ENCODE measurements around the gene EXOC3L1. TPM values are rescaled to one million over a fixed set of nuclear protein-coding genes. Genes with fewer than 3 reads are reported as not detected.

Gene EXOC3L1
- total and polyA plus RNA-seq, 2 of the 13 experiments (the other 11 are each of a cell fraction or from before 2014, with no cell fraction given) = 0.12 TPM; not detected in 1

- no peak for TF ChIP-seq YY1 (IDR thresholded peaks at IDR 0.05; ENCODE audit: insufficient read depth, insufficient replicate concordance, low read depth, low read length)
- no peak for TF ChIP-seq XBP1 (CRISPR knock-in tag; IDR thresholded peaks at IDR 0.05)
- TF ChIP-seq XRCC5 (optimal IDR thresholded peaks at IDR 0.05; ENCODE audit: low read length) = no peak
- TF ChIP-seq GATA4 (IDR thresholded peaks at IDR 0.05; ENCODE audit: borderline replicate concordance, low read depth) = no peak
- no peak for TF ChIP-seq MYPOP (CRISPR knock-in tag; IDR thresholded peaks at IDR 0.05)
- no peak for TF ChIP-seq SETDB1 (CRISPR knock-in tag; IDR thresholded peaks at IDR 0.05; ENCODE audit: borderline replicate concordance)
- no peak for TF ChIP-seq ATF6 (CRISPR knock-in tag; conservative IDR thresholded peaks at IDR 0.05)
- TF ChIP-seq ZNF839 (CRISPR knock-in tag; IDR thresholded peaks at IDR 0.05; ENCODE audit: borderline replicate concordance) = no peak
- TF ChIP-seq, protein P1, sequence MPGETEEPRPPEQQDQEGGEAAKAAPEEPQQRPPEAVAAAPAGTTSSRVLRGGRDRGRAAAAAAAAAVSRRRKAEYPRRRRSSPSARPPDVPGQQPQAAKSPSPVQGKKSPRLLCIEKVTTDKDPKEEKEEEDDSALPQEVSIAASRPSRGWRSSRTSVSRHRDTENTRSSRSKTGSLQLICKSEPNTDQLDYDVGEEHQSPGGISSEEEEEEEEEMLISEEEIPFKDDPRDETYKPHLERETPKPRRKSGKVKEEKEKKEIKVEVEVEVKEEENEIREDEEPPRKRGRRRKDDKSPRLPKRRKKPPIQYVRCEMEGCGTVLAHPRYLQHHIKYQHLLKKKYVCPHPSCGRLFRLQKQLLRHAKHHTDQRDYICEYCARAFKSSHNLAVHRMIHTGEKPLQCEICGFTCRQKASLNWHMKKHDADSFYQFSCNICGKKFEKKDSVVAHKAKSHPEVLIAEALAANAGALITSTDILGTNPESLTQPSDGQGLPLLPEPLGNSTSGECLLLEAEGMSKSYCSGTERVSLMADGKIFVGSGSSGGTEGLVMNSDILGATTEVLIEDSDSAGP (CRISPR knock-in tag; IDR thresholded peaks at IDR 0.05; ENCODE audit: borderline replicate concordance) = no peak
- TF ChIP-seq, protein P2, sequence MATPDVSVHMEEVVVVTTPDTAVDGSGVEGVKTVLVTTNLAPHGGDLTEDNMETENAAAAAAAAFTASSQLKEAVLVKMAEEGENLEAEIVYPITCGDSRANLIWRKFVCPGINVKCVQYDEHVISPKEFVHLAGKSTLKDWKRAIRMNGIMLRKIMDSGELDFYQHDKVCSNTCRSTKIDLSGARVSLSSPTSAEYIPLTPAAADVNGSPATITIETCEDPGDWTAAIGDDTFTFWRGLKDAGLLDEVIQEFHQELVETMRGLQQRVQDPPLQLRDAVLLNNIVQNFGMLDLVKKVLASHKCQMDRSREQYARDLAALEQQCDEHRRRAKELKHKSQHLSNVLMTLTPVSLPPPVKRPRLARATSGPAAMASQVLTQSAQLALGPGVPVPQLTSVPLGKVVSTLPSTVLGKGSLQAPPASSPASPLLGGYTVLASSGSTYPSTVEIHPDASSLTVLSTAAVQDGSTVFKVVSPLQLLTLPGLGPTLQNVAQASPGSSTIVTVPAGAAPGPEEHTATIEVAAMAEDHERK (CRISPR knock-in tag; IDR thresholded peaks at IDR 0.05; ENCODE audit: low read depth) = no peak
- TF ChIP-seq YEATS2 (CRISPR knock-in tag; IDR thresholded peaks at IDR 0.05; ENCODE audit: borderline replicate concordance) = no peak
- TF ChIP-seq ZNF550 (CRISPR knock-in tag; IDR thresholded peaks at IDR 0.05; ENCODE audit: borderline replicate concordance) = no peak
- TF ChIP-seq, protein P3, sequence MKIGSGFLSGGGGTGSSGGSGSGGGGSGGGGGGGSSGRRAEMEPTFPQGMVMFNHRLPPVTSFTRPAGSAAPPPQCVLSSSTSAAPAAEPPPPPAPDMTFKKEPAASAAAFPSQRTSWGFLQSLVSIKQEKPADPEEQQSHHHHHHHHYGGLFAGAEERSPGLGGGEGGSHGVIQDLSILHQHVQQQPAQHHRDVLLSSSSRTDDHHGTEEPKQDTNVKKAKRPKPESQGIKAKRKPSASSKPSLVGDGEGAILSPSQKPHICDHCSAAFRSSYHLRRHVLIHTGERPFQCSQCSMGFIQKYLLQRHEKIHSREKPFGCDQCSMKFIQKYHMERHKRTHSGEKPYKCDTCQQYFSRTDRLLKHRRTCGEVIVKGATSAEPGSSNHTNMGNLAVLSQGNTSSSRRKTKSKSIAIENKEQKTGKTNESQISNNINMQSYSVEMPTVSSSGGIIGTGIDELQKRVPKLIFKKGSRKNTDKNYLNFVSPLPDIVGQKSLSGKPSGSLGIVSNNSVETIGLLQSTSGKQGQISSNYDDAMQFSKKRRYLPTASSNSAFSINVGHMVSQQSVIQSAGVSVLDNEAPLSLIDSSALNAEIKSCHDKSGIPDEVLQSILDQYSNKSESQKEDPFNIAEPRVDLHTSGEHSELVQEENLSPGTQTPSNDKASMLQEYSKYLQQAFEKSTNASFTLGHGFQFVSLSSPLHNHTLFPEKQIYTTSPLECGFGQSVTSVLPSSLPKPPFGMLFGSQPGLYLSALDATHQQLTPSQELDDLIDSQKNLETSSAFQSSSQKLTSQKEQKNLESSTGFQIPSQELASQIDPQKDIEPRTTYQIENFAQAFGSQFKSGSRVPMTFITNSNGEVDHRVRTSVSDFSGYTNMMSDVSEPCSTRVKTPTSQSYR (CRISPR knock-in tag; IDR thresholded peaks at IDR 0.05; ENCODE audit: borderline replicate concordance) = no peak
- no peak for TF ChIP-seq ZNF678 (CRISPR knock-in tag; IDR thresholded peaks at IDR 0.05)
- TF ChIP-seq ZNF326 (CRISPR knock-in tag; IDR thresholded peaks at IDR 0.05; ENCODE audit: borderline replicate concordance) = no peak
- no peak for TF ChIP-seq U2AF1 (optimal IDR thresholded peaks at IDR 0.05; ENCODE audit: low read depth, low read length)
- TF ChIP-seq, protein P4, sequence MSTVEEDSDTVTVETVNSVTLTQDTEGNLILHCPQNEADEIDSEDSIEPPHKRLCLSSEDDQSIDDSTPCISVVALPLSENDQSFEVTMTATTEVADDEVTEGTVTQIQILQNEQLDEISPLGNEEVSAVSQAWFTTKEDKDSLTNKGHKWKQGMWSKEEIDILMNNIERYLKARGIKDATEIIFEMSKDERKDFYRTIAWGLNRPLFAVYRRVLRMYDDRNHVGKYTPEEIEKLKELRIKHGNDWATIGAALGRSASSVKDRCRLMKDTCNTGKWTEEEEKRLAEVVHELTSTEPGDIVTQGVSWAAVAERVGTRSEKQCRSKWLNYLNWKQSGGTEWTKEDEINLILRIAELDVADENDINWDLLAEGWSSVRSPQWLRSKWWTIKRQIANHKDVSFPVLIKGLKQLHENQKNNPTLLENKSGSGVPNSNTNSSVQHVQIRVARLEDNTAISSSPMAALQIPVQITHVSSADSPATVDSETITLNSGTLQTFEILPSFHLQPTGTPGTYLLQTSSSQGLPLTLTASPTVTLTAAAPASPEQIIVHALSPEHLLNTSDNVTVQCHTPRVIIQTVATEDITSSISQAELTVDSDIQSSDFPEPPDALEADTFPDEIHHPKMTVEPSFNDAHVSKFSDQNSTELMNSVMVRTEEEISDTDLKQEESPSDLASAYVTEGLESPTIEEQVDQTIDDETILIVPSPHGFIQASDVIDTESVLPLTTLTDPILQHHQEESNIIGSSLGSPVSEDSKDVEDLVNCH (CRISPR knock-in tag; IDR thresholded peaks at IDR 0.05) = no peak
- no peak for TF ChIP-seq MEF2D (CRISPR knock-in tag; IDR thresholded peaks at IDR 0.05)
Measured at GRCh38 chr16:67169011-67169451, 20.9 kb downstream of the EXOC3L1 start (continued).

Data from HepG2 (cell line).